Fibroblast of skin of back (primary cell): Measurements from ENCODE around the gene ACTL9. TPM values are rescaled to one million over a fixed set of nuclear protein-coding genes. Genes with fewer than 3 reads are reported as not detected.
"Not testable (repeated sequence)": the region's sequence is repeated elsewhere in the genome, so short reads cannot be mapped to it uniquely, and the experiment has no call there.

ENCODE experiments used
- DNase-seq: peaks from one replicate; pipeline ENCODE4 v3.0.0-alpha.2; 2013
- polyA plus RNA-seq, 2 experiments: library from polyadenylated mRNA; unstranded; fragments of 120-200 nt; gene quantifications; one replicate each; pipeline ENCODE4 v1.2.1, GENCODE V29; 2013; ENCODE audit not compliant: insufficient read length in 2 of 2

The ACTL9 gene, protein sequence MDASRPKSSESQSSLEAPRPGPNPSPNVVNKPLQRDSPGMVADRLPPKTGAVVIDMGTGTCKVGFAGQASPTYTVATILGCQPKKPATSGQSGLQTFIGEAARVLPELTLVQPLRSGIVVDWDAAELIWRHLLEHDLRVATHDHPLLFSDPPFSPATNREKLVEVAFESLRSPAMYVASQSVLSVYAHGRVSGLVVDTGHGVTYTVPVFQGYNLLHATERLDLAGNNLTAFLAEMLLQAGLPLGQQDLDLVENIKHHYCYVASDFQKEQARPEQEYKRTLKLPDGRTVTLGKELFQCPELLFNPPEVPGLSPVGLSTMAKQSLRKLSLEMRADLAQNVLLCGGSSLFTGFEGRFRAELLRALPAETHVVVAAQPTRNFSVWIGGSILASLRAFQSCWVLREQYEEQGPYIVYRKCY
- polyA plus RNA-seq (2013, experiment 1 of 2; ENCODE audit: insufficient read length): not detected
- polyA plus RNA-seq (2013, experiment 2 of 2; ENCODE audit: insufficient read length): not detected

DNA sequence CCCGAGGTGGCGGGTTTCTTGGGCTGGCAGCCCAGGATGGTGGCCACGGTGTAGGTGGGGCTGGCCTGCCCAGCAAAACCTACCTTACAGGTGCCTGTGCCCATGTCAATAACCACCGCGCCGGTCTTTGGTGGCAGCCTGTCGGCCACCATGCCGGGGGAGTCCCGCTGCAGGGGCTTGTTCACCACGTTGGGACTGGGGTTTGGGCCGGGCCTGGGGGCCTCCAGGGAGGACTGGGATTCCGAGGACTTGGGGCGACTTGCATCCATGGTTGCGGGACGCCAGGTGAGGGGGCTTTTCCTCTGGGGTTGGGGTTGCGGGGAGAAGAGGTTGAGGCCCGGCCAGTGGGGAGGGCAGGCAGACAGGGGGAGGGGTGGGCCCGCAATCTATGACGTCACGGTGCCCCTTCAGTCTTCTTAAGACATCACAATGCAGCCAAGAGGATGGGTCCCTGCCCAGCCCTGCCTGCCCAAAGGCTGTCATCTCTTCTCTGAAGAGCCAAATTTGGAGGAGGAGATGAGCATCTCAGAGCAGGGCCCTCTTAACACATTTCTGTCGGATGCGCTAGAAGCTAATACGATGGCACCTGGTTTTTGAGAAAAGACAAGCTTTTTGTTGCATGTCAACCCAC is at the start of gene ACTL9:
Gene ACTL9, minus strand, starts transcription at position 363 of the 631 bp plus-strand sequence. Its CDS starts 94 bp downstream, at position 269.
- no peak for DNase-seq

DNA sequence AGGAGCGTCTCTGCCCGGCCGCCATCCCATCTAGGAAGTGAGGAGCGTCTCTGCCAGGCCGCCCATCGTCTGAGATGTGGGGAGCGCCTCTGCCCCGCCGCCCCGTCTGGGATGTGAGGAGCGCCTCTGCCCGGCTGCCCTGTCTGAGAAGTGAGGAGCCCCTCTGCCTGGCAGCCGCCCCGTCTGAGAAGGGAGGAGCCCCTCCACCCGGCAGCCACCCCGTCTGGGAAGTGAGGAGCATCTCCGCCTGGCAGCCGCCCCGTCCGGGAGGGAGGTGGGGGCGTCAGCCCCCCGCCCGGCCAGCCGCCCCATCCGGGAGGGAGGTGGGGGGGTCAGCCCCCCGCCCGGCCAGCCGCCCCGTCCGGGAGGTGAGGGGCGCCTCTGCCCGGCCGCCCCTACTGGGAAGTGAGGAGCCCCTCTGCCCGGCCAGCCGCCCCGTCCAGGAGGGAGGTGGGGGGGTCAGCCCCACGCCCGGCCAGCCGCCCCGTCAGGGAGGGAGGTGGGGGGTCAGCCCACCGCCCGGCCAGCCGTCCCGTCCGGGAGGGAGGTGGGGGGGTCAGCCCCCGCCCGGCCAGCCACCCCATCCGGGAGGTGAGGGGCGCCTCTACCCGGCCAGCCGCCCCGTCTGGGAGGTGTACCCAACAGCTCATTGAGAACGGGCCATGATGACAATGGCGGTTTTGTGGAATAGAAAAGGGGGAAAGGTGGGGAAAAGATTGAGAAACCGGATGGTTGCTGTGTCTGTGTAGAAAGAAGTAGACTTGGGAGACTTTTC is 40.9 kb upstream of the ACTL9 start:
- not testable (repeated sequence) for DNase-seq

DNA sequence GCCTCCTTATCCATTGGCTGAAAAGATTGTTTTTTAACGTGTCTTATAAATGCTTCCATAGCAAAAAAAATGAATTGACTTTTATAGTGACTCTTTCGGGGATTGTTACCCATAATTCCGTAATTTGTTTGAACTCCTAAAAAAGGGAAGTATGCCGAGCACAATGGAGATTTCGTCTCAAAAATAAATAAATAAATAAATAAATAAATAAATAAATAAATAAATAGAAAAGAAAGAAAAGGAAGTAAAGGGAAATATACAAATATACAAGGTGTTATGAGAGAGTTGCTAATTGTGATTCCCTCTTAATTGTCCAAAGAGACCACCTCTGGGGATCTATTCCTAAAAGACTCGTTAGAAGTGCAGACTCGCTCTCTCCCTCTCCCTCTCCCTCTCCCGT is 39.8 kb upstream of the ACTL9 start:
- DNase-seq: no peak

DNA sequence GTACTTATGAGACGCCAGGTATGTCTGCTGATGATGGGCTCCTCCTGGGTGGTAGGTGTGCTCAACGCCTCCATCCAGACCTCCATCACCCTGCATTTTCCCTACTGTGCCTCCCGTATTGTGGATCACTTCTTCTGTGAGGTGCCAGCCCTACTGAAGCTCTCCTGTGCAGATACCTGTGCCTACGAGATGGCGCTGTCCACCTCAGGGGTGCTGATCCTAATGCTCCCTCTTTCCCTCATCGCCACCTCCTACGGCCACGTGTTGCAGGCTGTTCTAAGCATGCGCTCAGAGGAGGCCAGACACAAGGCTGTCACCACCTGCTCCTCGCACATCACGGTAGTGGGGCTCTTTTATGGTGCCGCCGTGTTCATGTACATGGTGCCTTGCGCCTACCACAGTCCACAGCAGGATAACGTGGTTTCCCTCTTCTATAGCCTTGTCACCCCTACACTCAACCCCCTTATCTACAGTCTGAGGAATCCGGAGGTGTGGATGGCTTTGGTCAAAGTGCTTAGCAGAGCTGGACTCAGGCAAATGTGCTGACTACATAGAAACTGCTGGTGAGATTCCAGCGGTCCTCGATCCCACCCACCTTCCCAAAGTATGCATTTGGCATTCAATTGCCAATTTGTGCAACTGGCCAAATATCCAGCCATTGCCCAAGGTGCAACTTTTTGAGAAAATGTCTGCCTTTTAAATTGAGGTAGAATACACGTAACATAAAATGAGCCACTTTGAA is 33.0 kb upstream of the ACTL9 start:
- no peak for DNase-seq

DNA sequence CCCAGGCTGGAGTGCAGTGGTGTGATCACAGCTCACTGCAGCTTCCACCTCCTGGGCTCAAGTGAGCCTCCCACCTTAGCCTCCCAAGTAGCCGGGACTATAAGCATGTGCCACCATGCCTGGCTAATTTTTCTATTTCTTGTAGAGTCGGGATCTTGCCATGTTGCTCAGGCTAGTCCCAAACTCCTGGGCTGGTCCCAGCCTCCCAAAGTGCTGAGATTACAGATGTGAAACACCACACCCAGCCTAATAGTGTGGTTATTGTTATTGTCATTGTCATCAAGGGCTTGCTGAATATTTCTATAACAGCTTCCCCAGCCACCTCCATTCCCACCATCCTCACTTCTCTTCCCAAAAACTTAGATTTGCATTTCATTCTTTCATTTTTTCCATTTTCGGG is 25.7 kb upstream of the ACTL9 start:
- no peak for DNase-seq

DNA sequence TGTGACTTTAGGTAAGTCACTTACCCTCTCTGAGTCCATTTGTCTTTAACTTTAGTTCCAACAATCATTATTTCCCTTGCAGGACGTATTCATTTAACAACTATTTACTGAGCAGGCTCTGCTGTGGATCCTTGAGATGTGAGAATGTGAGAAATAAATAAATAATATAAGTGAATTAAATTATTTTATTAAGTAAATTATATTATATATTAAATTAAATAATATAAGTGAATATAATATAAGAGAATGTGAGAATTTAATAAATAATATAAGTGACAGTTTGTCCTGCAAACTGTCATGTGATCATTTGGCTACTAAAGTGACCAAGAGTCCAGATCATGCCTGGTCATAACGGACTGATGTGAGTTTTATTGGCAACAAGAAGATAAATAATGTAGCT is 23.4 kb upstream of the ACTL9 start:
- no peak for DNase-seq

DNA sequence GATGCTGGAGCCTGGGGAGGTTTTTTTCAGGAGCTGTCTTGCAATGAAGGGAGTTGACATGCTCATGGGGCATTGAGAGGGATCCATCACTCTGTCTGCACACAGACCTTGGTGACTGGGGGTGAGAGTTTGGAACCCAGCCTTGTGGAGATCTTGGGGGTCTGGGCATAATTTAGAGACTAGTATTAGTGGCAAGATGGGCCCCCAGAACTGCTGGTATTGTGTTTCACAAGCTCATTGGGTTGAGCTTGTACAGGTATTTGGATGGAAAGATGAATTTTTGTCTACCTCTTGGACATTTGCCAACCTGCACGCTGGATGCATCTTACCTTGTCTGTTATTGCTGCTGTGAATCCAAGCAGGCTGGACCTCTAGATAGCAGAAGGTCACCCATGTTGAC is 22.7 kb upstream of the ACTL9 start, which contains the start of gene OR2Z1:
Gene OR2Z1, plus strand, starts transcription at position 301 of the 400 bp plus-strand sequence. CDS start 9,395 bp downstream, outside the sequence.
- DNase-seq: no peak

DNA sequence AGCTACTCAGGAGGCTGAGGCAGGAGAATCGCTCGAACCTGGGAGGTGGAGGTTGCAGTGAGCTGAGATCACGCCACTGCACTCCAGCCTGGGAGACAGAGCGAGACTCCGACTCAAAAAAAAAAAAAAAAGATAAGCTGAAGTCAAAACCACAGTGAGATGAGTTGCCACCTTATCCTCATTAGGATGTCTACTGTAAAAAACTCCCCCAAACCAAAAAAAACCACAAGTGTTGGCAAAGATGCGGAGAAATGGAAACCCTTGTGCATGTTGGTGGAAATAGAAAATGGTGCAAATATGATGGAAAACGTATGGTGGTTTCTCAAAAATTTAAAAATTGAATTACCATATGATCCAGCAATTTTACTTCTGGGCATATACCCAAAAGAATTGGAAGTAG is 11.7 kb upstream of the ACTL9 start:
- not testable (repeated sequence) for DNase-seq

DNA sequence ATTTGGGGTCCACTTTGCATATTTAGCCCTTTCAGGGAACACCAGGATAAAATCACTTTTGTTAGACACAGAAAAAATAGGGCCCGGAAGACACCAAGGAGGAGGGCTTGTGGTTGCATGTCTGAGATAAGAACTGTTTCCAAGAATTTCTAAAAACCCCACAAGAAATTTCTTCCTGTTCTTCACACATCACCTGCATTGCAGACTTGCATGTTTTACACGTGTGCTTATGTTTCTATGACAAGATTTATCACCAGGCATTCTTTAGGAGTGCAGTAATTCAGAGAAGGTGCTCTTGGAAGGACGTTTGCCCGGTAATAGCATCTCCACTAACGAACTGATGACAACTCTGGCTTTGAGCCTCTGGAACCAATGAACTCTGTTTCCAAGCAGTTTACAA is 7.1 kb upstream of the ACTL9 start:
- no peak for DNase-seq

DNA sequence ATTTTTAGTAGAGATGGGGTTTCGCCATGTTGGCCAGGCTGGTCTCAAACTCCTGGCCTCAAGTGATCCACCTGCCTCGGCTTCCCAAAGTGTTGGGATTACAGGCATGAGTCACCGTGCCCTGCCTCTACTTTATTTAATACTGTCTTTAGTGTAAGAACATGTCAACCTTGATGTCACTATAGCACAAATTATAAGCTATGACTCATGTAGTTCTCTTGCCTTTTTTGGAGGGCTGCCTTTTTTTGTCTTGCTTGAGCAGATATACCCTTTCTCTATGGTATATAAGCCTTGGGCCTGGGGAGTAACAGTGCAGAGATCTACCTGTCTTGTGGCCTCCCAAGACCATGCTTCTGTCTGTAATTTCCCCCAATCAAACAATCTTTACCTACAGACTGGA is 6.7 kb upstream of the ACTL9 start:
- DNase-seq: not testable (repeated sequence)

DNA sequence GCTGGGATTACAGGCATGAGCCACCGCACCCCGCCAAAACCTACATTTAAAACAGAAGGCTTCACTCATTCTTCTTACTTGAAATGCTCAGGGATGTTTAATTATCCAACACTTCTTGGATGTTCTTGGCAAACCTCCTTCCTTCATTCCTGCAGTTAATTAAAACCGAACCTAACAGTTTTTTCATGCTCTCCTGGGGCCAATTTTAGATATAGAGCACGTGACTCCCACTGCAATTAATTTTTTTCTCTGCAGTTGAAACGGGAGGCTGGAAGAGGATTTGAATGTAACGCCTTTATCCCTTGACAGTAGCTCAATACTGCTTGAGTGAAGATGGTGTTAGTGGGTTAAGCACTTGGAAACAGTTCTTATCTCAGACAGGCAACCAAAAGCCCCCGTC is 4.6 kb upstream of the ACTL9 start:
- no peak for DNase-seq

DNA sequence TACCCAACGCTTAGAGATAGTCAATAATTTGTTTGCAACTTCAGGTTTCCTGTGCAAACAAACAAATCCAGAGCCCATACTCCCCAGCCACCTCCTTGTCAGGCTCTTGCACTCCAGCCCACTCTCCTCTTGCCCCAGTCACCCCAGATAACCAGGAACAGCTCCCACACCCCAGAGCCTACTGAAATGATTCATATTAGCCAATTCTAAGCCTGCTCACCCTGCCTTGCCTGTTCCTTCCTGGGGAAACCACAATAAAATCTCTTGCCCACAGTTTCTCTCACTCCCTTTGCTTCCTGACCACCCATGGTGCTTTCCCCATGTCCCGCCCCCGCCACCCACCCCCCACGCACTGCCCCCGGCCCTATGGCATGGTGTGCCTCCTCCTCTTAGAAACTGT is 3.8 kb upstream of the ACTL9 start:
- no peak for DNase-seq

DNA sequence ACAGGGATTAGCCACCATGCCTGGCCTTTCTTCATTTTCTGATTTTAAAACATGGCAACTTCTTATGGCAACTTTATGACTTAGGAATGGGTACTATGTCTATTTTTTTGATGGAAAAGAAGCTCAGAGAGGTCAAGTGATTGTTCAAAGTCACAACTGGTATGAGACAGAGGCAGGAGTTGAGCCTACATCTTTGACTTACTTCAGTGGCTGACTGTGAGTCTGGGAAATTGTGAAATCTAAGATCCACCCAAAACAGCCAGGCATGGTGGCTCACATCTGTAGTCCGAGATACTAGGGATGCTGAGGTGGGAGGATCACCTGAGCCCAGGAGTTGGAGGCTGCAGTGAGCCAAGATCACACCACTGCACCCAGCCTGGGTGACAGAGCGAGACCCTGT is 2.4 kb upstream of the ACTL9 start:
- DNase-seq: no peak

DNA sequence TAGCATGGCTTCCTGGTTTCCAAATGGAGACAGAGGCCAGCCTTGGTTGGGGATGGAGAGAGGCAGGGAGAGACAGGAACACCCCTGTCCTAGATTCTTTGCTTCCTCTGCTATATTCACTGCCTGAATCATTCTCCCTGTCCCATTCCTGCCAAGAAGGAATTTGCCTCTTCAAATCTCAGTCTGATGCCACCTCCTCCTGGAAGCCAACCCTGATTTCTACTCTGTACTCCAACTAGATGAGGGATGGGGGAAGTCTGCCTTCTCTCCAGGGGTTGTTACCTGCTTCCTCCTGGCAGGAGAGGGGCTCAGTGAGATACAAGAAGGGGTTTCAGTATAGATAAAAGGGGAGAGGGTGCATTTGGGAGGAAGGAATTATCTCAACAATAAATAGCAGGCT is 1.3 kb upstream of the ACTL9 start:
- DNase-seq: no peak

DNA sequence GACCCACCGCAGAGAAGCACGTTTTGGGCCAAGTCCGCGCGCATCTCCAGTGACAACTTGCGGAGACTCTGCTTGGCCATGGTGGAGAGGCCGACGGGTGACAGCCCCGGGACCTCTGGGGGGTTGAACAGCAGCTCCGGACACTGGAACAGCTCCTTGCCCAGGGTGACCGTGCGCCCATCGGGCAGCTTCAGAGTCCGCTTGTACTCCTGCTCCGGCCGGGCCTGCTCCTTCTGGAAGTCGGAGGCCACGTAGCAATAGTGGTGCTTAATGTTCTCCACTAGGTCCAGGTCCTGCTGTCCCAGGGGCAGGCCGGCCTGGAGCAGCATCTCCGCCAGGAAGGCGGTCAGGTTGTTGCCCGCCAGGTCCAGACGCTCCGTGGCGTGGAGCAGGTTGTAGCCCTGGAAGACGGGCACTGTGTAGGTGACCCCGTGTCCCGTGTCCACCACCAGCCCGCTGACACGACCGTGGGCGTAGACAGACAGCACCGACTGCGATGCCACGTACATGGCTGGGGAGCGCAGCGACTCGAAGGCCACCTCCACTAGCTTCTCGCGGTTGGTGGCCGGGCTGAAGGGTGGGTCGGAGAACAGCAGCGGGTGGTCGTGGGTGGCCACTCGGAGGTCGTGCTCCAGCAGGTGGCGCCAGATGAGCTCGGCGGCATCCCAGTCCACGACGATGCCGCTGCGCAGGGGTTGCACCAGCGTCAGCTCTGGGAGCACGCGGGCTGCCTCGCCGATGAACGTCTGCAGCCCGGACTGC is 743 bp downstream of the ACTL9 start:
- DNase-seq: no peak

DNA sequence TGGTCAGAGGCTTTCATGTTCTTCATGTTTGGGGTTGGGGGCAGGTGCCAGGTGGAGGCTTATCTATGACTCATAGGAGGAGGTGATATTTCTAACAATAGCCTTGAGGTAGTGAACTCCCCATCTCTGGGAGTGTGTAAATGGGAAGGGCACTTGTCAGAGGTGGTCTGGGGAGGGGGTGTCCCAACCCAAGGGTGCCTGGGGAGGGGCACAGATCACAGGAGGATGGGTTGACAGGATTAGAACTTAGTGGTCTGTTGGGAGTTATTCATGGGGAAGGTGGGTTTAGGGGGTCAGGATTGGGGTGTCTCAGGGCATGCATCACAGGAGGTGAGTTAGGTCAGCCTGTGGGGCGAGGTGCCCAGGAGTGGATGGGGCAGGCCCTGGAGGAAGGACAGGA is 1.6 kb downstream of the ACTL9 start:
- DNase-seq: no peak

DNA sequence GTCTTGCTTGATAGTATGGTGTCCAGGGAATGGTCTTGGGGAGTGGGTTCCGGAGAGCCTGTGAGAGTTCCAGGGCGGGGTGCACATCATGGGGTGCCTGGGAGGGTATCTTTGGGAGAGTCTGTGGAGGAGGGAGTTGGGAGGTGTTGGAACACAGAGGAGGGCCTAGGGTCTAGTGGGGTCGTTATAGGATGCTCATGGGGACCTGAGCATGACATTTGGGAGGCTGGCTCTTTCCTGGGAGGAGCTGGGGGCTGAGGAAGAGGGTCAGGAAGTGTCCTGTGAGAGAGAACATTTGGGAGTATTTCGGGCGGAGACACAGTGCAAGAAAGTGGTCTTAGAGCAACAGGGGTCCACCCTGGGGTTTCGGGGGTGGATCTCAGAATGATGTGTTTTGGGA is 2.7 kb downstream of the ACTL9 start:
- no peak for DNase-seq

DNA sequence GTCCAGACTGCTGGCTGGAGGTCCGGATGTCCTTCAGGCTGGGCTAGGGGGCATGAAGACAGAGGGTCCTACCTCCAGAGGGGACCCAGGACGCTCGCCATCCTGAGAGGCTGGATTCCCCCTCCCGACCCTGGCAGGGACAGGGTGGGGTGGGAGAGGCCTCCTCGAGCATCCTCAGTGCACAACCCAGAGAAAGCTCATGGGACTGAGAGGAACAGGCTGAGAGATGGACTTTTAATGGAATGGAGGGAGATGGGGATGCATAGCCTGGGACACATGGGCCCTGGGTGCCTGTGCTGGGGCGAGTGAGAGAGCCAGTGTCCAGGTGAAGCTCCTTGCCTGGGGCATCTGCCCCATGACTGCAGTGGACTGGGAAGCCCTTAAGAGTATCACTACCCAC is 3.1 kb downstream of the ACTL9 start:
- no peak for DNase-seq

DNA sequence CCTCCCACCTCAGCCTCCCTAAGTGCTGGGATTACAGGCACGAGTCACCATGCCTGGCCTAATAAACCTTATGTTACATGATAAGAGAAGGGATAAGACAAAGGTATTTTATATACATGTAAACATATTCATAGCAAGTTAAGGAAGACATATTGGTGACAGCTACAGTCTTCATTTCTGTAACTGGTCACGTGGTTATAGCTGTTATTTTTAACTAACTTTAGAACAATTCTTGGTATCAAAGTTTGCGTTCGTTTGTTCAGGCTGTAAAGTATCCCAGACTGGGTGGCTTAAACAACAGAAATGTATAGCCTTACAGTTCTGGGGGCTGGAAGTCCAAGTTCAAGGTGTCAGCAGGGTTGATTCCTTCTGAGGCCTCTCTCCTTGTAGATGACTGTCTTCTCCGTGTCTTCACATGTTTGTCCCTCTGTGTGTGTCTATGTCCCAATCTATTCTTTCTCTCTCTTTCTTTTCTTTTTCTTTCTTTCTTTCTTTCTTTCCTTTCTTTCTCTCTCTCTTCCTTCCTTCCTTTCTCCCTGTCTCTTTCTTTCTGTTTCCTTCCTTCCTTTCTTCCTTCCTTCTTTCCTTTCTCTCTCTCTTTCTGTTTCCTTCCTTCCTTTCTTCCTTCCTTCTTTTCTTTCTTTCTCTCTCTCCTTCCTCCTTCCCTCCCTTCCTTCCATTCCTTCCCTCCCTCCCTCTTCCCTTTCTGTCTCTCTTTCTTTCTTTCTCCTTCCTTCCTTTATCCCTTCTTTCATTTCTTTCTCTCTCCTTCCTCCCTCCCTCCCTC is 7.6 kb downstream of the ACTL9 start:
- DNase-seq: no peak

DNA sequence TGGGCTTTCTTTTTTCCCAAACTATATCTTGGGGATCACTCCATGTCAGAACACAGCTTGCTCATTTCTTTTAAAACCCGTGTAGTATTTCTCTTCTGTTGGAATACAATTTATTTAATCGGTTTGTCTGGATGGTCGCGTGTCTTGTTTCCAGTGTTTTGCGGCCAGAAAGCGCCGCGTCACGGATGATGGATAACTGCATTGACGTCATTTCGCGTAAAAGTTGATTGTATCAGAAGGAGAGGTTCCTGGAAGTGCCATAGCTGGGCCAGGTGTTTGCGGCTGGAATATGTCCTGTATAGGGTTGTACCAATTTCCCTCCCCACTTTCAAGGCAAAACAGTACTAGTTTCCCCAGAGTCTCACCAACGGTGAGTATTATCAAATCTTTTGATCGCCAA is 9.7 kb downstream of the ACTL9 start:
- DNase-seq: no peak

DNA sequence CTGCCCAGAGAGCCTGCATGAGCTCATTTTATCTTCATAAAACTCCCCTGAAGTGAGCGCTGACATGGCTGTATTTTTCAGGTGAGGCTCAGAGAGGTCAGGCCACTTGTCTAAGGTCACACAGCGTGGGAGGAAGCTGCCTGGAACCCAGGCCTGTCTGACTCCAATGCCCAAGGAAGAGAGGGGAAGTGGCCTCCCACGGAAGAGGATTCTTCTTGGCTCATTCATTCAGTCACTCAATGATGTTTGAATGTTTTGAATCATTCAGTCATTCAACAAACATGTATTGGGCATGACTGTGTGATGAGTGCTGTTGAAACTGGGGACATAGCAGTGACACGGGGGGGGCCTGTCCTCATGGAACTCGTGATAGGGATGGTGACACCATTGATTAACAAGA is 12.0 kb downstream of the ACTL9 start:
- no peak for DNase-seq
